Transverse colon (tissue), 3 donors: ENCODE data around the gene GLI3.
A peak's percentile ranks its signal among the peaks of the same experiment; 100 is the strongest.

ENCODE experiments used
- CTCF ChIP-seq, 5 experiments: fragments of 200-600 bp in 3 of 5; fragments of 450-650 bp in 2 of 5; sonication (generic) in 3 of 5; IDR thresholded peaks; 1 replicate in 2 of 5; 2 replicates in 3 of 5; pipeline ENCODE4 v1.5.1; 2016 to 2017; ENCODE audit warnings: antibody characterized with exemption in 5 of 5, inconsistent platforms in 3 of 5, mild to moderate bottlenecking in 2 of 5, moderate library complexity in 1 of 5
- EP300 ChIP-seq: sonication (generic); formaldehyde crosslinking; IDR thresholded peaks from one replicate; pipeline ENCODE4 v1.6.1; 2017; ENCODE audit warnings: antibody characterized with exemption, low read depth

- TF ChIP-seq CTCF (IDR thresholded peaks at IDR 0.05) (peak; percentile 53 to 66 (median 54)), EP300 (no peak)
Observed at GRCh38 chr7:41977151-41977651, 259.8 kb downstream of the GLI3 start.
